K562 (cell line): ENCODE measurements around the gene NEK1. TPM values are rescaled to one million over a fixed set of nuclear protein-coding genes. Genes with fewer than 3 reads are reported as not detected.

Experiments
- FOS ChIP-seq: IDR thresholded peaks from 3 replicates; pipeline ENCODE4 v1.6.1; 2011; ENCODE audit not compliant: insufficient read length; ENCODE audit errors: extremely low read depth
- HDGF ChIP-seq: fragments of 450-650 bp; IDR thresholded peaks from 2 replicates; pipeline ENCODE4 v1.6.1; 2016
- POLR2AphosphoS2 ChIP-seq: IDR thresholded peaks from 2 replicates; pipeline ENCODE4 v1.6.1; 2012; ENCODE audit warnings: low read length, improper control_type of control experiment
- PRPF4 ChIP-seq: fragments of 200-400 bp; formaldehyde crosslinking; IDR thresholded peaks from one replicate; pipeline ENCODE4 v1.6.1; 2017; ENCODE audit warnings: low read length, low read depth, mild to moderate bottlenecking; ENCODE audit not compliant: insufficient read depth, poor library complexity, severe bottlenecking
- RBM34 ChIP-seq: fragments of 200-400 bp; formaldehyde crosslinking; IDR thresholded peaks from 2 replicates; pipeline ENCODE4 v1.6.1; 2018; ENCODE audit warnings: low read length, borderline replicate concordance; ENCODE audit not compliant: insufficient read depth
- SIX5 ChIP-seq, 2 experiments: IDR thresholded peaks; 2 replicates each; pipeline ENCODE4 v1.6.1; 2011; ENCODE audit warnings: low read length in 2 of 2, borderline replicate concordance in 1 of 2, low read depth in 1 of 2, mild to moderate bottlenecking in 1 of 2, moderate library complexity in 1 of 2; ENCODE audit not compliant: insufficient read depth in 1 of 2
- SMAD1 ChIP-seq: fragments of 150-350 bp; IDR thresholded peaks from 2 replicates; pipeline ENCODE4 v1.6.1; 2014; ENCODE audit warnings: low read length, low read depth; ENCODE audit not compliant: partially characterized antibody
- TAF9B ChIP-seq: fragments of 450-650 bp; IDR thresholded peaks from 2 replicates; pipeline ENCODE4 v1.6.1; 2018; ENCODE audit warnings: mild to moderate bottlenecking; ENCODE audit not compliant: partially characterized antibody
- ZNF197 ChIP-seq: fragments of 200-800 bp; sonication (Bioruptor generic); IDR thresholded peaks from 2 replicates; pipeline ENCODE4 v1.6.1; 2016; ENCODE audit warnings: low read depth, missing genetic modification characterization, missing compliant biosample characterization
- ZNF253 ChIP-seq: fragments of 250-450 bp; sonication (Bioruptor Pico); conservative IDR thresholded peaks from 2 replicates; pipeline ENCODE4 v1.6.1; 2021; ENCODE audit warnings: mild to moderate bottlenecking
- ZNF324 ChIP-seq: fragments of 250-450 bp; sonication (Bioruptor Pico); IDR thresholded peaks from 2 replicates; pipeline ENCODE4 v1.4.0; 2020; ENCODE audit warnings: mild to moderate bottlenecking
- ZNF699 ChIP-seq: fragments of 250-450 bp; sonication (Bioruptor Pico); IDR thresholded peaks from 2 replicates; pipeline ENCODE4 v1.8.0; 2021; ENCODE audit warnings: mild to moderate bottlenecking, moderate library complexity; ENCODE audit not compliant: insufficient replicate concordance
- polyA plus RNA-seq, 8 experiments: library from polyadenylated mRNA; depleted of rRNA in 4 of 8; stranded (reverse) in 5 of 8; unstranded in 3 of 8; fragments of >200 nt; fragmentation: Nextera tagmentation in 2 of 8; fragmentation: Illumina TruSeq in 1 of 8; extraction: Ambion mirVana in 2 of 8; extraction: Trizol in 1 of 8; gene quantifications; 2 replicates each; pipeline versions ENCODE4 v1.2.1 to v1.2.3, GENCODE V29; 2011 to 2014; ENCODE audit warnings: inconsistent platforms in 1 of 8, missing spikeins in 1 of 8
- total RNA-seq, 7 experiments: library from RNA; depleted of rRNA in 6 of 7; stranded (reverse); fragments of >200 nt in 6 of 7; fragmentation: Illumina TruSeq in 2 of 7; extraction: Trizol in 2 of 7; gene quantifications; 2 replicates each; pipeline versions ENCODE4 v1.2.1 to v1.2.3, GENCODE V29; 2011 to 2021; ENCODE audit warnings: low replicate concordance in 1 of 7
- TF ChIP-seq, protein P1 (sequence below): sonication (generic); formaldehyde crosslinking; IDR thresholded peaks from 2 replicates; pipeline ENCODE4 v1.8.0; 2022; ENCODE audit warnings: mild to moderate bottlenecking, missing genetic modification reagents, borderline replicate concordance
- TF ChIP-seq, protein P2 (sequence below): fragments of 250-450 bp; sonication (Bioruptor Pico); IDR thresholded peaks from 2 replicates; pipeline ENCODE4 v1.8.0; 2021; ENCODE audit warnings: borderline replicate concordance, mild to moderate bottlenecking, moderate library complexity; ENCODE audit not compliant: poor library complexity, severe bottlenecking
- TF ChIP-seq, protein P3 (sequence below): fragments of 250-450 bp; sonication (Bioruptor Pico); IDR thresholded peaks from 2 replicates; pipeline ENCODE4 v1.4.0; 2020; ENCODE audit warnings: mild to moderate bottlenecking, moderate library complexity, borderline replicate concordance
- TF ChIP-seq, protein P4 (sequence below): sonication (generic); formaldehyde crosslinking; IDR thresholded peaks from 2 replicates; pipeline ENCODE4 v1.9.0; 2022; ENCODE audit warnings: mild to moderate bottlenecking, missing genetic modification reagents
- TF ChIP-seq, protein P5 (sequence below): fragments of 250-450 bp; sonication (Bioruptor Pico); IDR thresholded peaks from 2 replicates; pipeline ENCODE4 v1.4.0; 2020; ENCODE audit warnings: mild to moderate bottlenecking

The NEK1 gene
- total and polyA plus RNA-seq, 9 of the 15 experiments (the other 6 are each of a cell fraction or from before 2014, with no cell fraction given), result 6.2 to 15.7 (median 10.3) TPM

DNA sequence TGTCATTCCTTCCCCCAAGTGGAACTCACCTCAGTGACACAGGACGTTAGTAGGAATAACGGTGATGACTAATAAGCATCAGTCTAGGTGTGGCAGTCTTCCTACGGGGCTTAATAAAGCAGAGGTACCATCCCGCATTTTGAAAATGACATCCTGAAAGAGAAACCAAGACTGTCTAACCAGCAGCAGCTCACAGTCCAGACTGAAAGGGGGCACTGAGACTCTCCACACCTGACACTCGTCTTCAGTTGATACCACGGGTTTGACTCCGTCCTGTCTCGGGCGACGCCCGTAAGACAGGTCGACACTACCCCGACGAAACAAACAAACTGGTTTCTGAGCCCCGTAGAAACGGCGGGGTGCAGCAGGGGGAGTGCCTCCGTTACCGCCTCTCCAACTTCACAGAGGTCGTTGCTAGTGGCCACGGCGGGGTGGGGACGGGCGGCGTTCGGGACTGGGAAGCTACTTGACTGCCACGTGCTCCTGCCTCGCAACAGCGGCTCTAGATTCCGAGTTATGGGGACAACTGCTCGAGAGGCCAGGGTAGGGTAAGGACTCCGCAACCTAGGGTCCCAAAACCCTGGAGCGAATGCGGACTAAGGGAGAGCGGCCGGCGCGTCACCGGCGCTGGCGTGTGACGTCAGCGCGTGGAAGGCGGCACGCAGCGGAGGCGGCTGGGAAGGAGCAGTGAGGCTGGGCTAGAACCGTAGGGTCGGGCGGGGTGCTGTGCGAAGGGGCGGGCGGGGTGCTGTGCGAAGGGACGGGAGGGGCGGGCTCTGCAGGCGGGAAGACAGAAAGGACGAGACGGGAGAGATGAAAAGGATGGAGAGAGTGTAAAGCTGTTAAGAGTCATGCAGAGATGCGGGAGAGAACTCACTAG lies at the start of gene NEK1 (continued):
- TF ChIP-seq SMAD1, result peak; percentile 87
- TF ChIP-seq, protein P1, sequence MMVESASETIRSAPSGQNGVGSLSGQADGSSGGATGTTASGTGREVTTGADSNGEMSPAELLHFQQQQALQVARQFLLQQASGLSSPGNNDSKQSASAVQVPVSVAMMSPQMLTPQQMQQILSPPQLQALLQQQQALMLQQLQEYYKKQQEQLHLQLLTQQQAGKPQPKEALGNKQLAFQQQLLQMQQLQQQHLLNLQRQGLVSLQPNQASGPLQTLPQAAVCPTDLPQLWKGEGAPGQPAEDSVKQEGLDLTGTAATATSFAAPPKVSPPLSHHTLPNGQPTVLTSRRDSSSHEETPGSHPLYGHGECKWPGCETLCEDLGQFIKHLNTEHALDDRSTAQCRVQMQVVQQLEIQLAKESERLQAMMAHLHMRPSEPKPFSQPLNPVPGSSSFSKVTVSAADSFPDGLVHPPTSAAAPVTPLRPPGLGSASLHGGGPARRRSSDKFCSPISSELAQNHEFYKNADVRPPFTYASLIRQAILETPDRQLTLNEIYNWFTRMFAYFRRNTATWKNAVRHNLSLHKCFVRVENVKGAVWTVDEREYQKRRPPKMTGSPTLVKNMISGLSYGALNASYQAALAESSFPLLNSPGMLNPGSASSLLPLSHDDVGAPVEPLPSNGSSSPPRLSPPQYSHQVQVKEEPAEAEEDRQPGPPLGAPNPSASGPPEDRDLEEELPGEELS (CRISPR knock-in tag), result peak; percentile 77; the same call in 1 of the 2 replicates
- no peak for TF ChIP-seq HDGF
- TF ChIP-seq, protein P2, sequence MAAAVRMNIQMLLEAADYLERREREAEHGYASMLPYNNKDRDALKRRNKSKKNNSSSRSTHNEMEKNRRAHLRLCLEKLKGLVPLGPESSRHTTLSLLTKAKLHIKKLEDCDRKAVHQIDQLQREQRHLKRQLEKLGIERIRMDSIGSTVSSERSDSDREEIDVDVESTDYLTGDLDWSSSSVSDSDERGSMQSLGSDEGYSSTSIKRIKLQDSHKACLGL (CRISPR knock-in tag), result peak; percentile 11
- TF ChIP-seq, protein P3, sequence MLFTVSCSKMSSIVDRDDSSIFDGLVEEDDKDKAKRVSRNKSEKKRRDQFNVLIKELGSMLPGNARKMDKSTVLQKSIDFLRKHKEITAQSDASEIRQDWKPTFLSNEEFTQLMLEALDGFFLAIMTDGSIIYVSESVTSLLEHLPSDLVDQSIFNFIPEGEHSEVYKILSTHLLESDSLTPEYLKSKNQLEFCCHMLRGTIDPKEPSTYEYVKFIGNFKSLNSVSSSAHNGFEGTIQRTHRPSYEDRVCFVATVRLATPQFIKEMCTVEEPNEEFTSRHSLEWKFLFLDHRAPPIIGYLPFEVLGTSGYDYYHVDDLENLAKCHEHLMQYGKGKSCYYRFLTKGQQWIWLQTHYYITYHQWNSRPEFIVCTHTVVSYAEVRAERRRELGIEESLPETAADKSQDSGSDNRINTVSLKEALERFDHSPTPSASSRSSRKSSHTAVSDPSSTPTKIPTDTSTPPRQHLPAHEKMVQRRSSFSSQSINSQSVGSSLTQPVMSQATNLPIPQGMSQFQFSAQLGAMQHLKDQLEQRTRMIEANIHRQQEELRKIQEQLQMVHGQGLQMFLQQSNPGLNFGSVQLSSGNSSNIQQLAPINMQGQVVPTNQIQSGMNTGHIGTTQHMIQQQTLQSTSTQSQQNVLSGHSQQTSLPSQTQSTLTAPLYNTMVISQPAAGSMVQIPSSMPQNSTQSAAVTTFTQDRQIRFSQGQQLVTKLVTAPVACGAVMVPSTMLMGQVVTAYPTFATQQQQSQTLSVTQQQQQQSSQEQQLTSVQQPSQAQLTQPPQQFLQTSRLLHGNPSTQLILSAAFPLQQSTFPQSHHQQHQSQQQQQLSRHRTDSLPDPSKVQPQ (CRISPR knock-in tag), result no peak
- TF ChIP-seq ZNF324 (CRISPR knock-in tag), result no peak
- TF ChIP-seq, protein P4, sequence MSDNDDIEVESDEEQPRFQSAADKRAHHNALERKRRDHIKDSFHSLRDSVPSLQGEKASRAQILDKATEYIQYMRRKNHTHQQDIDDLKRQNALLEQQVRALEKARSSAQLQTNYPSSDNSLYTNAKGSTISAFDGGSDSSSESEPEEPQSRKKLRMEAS, result peak; percentile 84
- no peak for TF ChIP-seq ZNF699 (CRISPR knock-in tag)
- TF ChIP-seq FOS, result no peak
- TF ChIP-seq ZNF197 (CRISPR knock-in tag), result no peak
- TF ChIP-seq, protein P5, sequence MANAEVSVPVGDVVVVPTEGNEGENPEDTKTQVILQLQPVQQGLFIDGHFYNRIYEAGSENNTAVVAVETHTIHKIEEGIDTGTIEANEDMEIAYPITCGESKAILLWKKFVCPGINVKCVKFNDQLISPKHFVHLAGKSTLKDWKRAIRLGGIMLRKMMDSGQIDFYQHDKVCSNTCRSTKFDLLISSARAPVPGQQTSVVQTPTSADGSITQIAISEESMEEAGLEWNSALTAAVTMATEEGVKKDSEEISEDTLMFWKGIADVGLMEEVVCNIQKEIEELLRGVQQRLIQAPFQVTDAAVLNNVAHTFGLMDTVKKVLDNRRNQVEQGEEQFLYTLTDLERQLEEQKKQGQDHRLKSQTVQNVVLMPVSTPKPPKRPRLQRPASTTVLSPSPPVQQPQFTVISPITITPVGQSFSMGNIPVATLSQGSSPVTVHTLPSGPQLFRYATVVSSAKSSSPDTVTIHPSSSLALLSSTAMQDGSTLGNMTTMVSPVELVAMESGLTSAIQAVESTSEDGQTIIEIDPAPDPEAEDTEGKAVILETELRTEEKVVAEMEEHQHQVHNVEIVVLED (CRISPR knock-in tag), result peak; percentile 95
- no peak for TF ChIP-seq ZNF253 (CRISPR knock-in tag)
- no peak for TF ChIP-seq RBM34
- no peak for TF ChIP-seq SIX5 (IDR thresholded peaks at IDR 0.05; ENCODE audit: borderline replicate concordance in 1 of 2, insufficient read depth in 1 of 2, low read depth in 1 of 2, low read length in 2 of 2)
- no peak for TF ChIP-seq PRPF4
- peak; percentile 47 for TF ChIP-seq TAF9B
- TF ChIP-seq POLR2AphosphoS2, result peak; percentile 69; the same call in 1 of the 2 replicates
